Measurements from ENCODE around the gene CNN1.

Gene CNN1

DNA sequence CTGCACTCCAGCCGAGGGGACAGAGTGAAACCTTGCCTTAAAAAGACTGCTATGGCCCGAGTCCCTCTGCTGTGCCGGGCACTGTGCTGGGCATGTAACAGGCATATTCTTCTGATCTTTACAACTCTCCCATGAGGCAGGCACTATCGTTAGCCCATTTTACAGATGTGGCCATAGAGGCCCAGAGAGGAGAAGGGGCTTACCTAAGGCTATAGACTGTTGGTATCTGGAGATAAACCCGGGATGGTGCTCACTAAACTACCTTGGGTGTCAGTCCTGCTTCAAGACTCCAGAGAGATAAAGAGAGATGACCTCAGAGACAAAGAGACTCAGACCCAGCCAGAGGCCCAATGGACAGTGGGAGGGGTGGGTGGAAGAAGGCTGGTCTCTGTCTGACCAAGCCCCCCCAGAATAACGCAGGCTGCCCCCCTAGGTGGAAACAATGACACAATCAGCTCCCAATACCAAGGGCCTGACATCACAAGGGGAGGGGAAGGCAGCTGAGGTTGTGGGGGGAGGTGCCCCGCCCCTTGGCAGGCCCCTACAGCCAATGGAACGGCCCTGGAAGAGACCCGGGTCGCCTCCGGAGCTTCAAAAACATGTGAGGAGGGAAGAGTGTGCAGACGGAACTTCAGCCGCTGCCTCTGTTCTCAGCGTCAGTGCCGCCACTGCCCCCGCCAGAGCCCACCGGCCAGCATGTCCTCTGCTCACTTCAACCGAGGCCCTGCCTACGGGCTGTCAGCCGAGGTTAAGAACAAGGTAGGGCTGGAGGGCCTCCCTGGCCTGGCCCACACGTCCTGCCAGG lies at the start of gene CNN1:
TSS of gene CNN1 (plus strand) at position 620 of the 805 bp plus-strand sequence. CDS start at position 697, 77 bp downstream.
- peak; percentile 30 for DNase-seq (ENCODE audit: low read depth)
- no peak within 1 kb of the TSS for H3K4me3 ChIP-seq (ENCODE audit: low read depth, low read length)
- no peak for TF ChIP-seq MYC (IDR thresholded peaks at IDR 0.05; ENCODE audit: low read depth, low read length)
- TF ChIP-seq, protein P1, sequence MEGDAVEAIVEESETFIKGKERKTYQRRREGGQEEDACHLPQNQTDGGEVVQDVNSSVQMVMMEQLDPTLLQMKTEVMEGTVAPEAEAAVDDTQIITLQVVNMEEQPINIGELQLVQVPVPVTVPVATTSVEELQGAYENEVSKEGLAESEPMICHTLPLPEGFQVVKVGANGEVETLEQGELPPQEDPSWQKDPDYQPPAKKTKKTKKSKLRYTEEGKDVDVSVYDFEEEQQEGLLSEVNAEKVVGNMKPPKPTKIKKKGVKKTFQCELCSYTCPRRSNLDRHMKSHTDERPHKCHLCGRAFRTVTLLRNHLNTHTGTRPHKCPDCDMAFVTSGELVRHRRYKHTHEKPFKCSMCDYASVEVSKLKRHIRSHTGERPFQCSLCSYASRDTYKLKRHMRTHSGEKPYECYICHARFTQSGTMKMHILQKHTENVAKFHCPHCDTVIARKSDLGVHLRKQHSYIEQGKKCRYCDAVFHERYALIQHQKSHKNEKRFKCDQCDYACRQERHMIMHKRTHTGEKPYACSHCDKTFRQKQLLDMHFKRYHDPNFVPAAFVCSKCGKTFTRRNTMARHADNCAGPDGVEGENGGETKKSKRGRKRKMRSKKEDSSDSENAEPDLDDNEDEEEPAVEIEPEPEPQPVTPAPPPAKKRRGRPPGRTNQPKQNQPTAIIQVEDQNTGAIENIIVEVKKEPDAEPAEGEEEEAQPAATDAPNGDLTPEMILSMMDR (IDR thresholded peaks at IDR 0.05; ENCODE audit: low read depth, low read length) = no peak
- TF ChIP-seq, protein P2, sequence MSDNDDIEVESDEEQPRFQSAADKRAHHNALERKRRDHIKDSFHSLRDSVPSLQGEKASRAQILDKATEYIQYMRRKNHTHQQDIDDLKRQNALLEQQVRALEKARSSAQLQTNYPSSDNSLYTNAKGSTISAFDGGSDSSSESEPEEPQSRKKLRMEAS (IDR thresholded peaks at IDR 0.05; ENCODE audit: low read depth, low read length) = no peak
- no peak for TF ChIP-seq POLR2A (IDR thresholded peaks at IDR 0.05; ENCODE audit: extremely low read depth, insufficient read length)

DNA sequence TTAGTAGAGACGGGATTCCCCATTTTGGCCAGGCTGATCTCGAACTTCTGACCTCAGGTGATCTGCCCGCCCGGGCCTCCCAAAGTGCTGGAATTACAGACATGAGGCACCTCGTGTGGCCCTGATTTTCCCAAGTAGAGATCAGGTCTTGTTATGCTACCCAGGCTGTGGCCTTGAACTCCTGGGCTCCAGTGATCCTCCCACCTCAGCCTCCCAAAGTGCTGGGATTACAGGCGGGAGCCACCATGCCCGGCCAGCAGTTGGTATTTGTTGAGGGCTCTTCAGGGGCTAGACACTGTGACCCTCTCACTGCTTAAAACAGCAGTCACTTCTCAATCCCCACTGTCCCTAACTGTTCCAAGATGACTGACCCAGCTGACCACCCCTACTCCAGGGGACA lies 49.3 kb upstream of the CNN1 start:
- no peak overlapping the region for H3K4me3 ChIP-seq (ENCODE audit: low read depth, low read length)
- no peak for DNase-seq (ENCODE audit: low read depth)
- TF ChIP-seq, protein P2 (IDR thresholded peaks at IDR 0.05; ENCODE audit: low read depth, low read length) = no peak
- no peak for TF ChIP-seq POLR2A (IDR thresholded peaks at IDR 0.05; ENCODE audit: extremely low read depth, insufficient read length)
- no peak for TF ChIP-seq MYC (IDR thresholded peaks at IDR 0.05; ENCODE audit: low read depth, low read length)
- TF ChIP-seq, protein P1 (IDR thresholded peaks at IDR 0.05; ENCODE audit: low read depth, low read length) = no peak

DNA sequence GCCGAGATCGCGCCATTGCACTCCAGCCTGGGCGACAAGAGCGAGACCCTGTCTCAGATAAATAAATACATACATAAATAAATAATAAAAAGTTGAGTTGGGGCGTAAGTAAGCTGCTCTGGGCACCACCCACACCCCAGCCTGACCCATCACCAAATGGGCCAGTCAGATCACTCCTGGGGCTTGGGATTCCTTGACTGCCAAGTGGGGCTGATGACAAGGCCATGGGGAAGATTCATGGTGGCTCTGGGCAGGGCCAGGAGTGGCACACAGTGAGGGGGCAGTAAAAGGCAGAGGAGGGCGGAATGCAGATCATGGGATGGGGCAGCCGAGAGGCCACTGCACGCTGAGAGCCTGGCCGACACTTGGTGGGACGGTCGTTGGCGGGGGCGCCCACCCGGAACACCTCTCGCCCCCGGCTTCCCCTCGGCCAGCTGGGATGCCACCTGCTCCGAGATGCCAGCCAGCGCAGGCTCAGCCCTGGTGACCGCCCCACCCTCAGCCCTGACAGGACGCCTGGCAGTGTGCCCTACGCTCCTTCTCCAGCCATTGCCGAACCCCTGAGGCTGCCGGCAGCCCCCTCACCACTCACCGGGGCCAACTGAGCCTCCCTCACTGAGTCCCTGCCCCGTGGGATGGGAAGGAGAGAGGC lies 43.9 kb upstream of the CNN1 start:
- TF ChIP-seq, protein P2 (IDR thresholded peaks at IDR 0.05; ENCODE audit: low read depth, low read length) = no peak
- TF ChIP-seq, protein P1 (IDR thresholded peaks at IDR 0.05; ENCODE audit: low read depth, low read length) = no peak
- TF ChIP-seq MYC (IDR thresholded peaks at IDR 0.05; ENCODE audit: low read depth, low read length) (no peak), POLR2A (IDR thresholded peaks at IDR 0.05; ENCODE audit: extremely low read depth, insufficient read length) (no peak)
- DNase-seq (ENCODE audit: low read depth) = no peak
- no peak overlapping the region for H3K4me3 ChIP-seq (ENCODE audit: low read depth, low read length)

DNA sequence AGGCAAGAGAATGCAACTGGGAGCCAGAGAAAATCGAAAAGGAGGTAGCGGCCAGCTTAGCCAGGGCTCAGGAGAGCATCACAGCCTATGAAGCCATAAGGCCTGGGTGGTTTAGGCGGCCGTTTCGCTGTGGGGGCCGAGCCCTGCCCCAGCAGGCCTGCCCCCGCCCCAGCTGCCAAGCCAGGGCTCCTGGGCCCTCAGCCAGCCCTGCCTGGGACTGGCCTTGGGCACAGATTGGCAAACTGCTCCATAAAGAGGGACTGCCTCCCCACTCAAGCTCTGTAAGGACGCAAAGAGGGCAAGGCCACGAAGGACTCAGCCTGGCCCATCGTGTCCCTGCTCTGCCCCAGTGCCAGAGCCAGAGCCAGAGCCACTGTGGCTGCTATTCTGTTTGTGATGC lies 43.2 kb upstream of the CNN1 start:
- TF ChIP-seq MYC (IDR thresholded peaks at IDR 0.05; ENCODE audit: low read depth, low read length) = no peak
- TF ChIP-seq POLR2A (IDR thresholded peaks at IDR 0.05; ENCODE audit: extremely low read depth, insufficient read length) = no peak
- TF ChIP-seq, protein P1 (IDR thresholded peaks at IDR 0.05; ENCODE audit: low read depth, low read length) = no peak
- TF ChIP-seq, protein P2 (IDR thresholded peaks at IDR 0.05; ENCODE audit: low read depth, low read length) = no peak
- no peak overlapping the region for H3K4me3 ChIP-seq (ENCODE audit: low read depth, low read length)
- DNase-seq (ENCODE audit: low read depth) = no peak

DNA sequence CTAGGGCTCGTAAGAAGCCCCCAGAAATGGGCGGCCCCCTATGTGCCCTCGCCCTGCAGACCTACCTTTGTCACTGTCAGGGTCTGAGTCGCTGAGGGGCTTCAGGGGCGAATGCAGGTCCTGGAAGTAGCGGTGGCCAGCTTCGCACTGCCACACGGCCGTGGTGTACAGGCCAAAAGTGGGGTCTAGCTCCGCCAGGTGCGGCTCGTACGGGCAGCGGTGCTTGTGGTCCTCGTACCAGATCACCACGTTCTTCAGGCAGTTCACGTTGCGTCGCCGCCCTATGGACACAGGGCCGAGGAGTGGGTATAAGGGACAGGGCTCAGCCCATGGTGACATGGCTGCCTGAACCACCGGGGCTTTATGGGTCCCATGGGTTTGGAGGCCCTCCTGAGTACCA lies 42.8 kb upstream of the CNN1 start:
- no peak for DNase-seq (ENCODE audit: low read depth)
- TF ChIP-seq, protein P2 (IDR thresholded peaks at IDR 0.05; ENCODE audit: low read depth, low read length) = no peak
- TF ChIP-seq, protein P1 (IDR thresholded peaks at IDR 0.05; ENCODE audit: low read depth, low read length) = no peak
- TF ChIP-seq POLR2A (IDR thresholded peaks at IDR 0.05; ENCODE audit: extremely low read depth, insufficient read length) = no peak
- TF ChIP-seq MYC (IDR thresholded peaks at IDR 0.05; ENCODE audit: low read depth, low read length) = no peak
- H3K4me3 ChIP-seq (ENCODE audit: low read depth, low read length) = no peak overlapping the region

Data from NB4 (cell line).